ENCODE data around the gene GALNT14.
A peak's percentile ranks its signal among the peaks of the same experiment; 100 is the strongest.

Gene GALNT14

GRCh38 chr2:30897539-30897938 is 240.7 kb downstream of the GALNT14 start:
- Histone ChIP-seq H3K36me3 (ENCODE audit: insufficient read depth, low read length) (no peaks in the 10 kb centered on the region), H3K79me2 (ENCODE audit: insufficient read depth, low read length) (no peaks in the 10 kb centered on the region), H3K9me2 (replicated peaks; ENCODE audit: low read depth, low read length) (no peaks in the 10 kb centered on the region), H3K4me1 (ENCODE audit: insufficient read depth, low read length, poor library complexity, severe bottlenecking) (no peaks in the 10 kb centered on the region), H3K4me2 (ENCODE audit: low read depth, low read length, poor library complexity, severe bottlenecking) (no peak overlapping the region), H2AFZ (ENCODE audit: low read length) (no peak overlapping the region), H3K27me3 (ENCODE audit: insufficient read depth, low read length, poor library complexity, severe bottlenecking) (no peaks in the 10 kb centered on the region), H3K9ac (ENCODE audit: low read depth, low read length, poor library complexity, severe bottlenecking) (no peak overlapping the region), H3K9me3 (ENCODE audit: insufficient read depth, low read depth, low read length) (no peaks in the 10 kb centered on the region), H4K20me1 (ENCODE audit: insufficient read depth, low read length, poor library complexity, severe bottlenecking) (no peaks in the 10 kb centered on the region), H3K4me3 (ENCODE audit: low read length, poor library complexity, severe bottlenecking) (no peak overlapping the region), H3F3A (ENCODE audit: low read depth) (no peaks in the 10 kb centered on the region)
- TF ChIP-seq EZH2phosphoT487 (IDR thresholded peaks at IDR 0.05; ENCODE audit: borderline replicate concordance) = no peak
- TF ChIP-seq CTCF (conservative IDR thresholded peaks at IDR 0.05; ENCODE audit: low read length) = no peak

GRCh38 chr2:30894498-30895119 is 243.6 kb downstream of the GALNT14 start:
- TF ChIP-seq EZH2phosphoT487 (IDR thresholded peaks at IDR 0.05; ENCODE audit: borderline replicate concordance) = no peak
- no peak for TF ChIP-seq CTCF (conservative IDR thresholded peaks at IDR 0.05; ENCODE audit: low read length)
- no peaks in the 10 kb centered on the region for H3K9me3 ChIP-seq (ENCODE audit: insufficient read depth, low read depth, low read length)
- H3K27me3 ChIP-seq (ENCODE audit: insufficient read depth, low read length, poor library complexity, severe bottlenecking) = no peaks in the 10 kb centered on the region
- H3K4me1 ChIP-seq (ENCODE audit: insufficient read depth, low read length, poor library complexity, severe bottlenecking) = no peaks in the 10 kb centered on the region
- no peak overlapping the region for H3K4me3 ChIP-seq (ENCODE audit: low read length, poor library complexity, severe bottlenecking)
- H4K20me1 ChIP-seq (ENCODE audit: insufficient read depth, low read length, poor library complexity, severe bottlenecking) = no peaks in the 10 kb centered on the region
- no peaks in the 10 kb centered on the region for H3K79me2 ChIP-seq (ENCODE audit: insufficient read depth, low read length)
- H3K4me2 ChIP-seq (ENCODE audit: low read depth, low read length, poor library complexity, severe bottlenecking) = no peak overlapping the region
- H3K9ac ChIP-seq (ENCODE audit: low read depth, low read length, poor library complexity, severe bottlenecking) = no peak overlapping the region
- peak overlapping the region; percentile 34; the same call in 1 of the 2 replicates for H2AFZ ChIP-seq (ENCODE audit: low read length)
- no peaks in the 10 kb centered on the region for H3F3A ChIP-seq (ENCODE audit: low read depth)
- no peaks in the 10 kb centered on the region for H3K9me2 ChIP-seq (replicated peaks; ENCODE audit: low read depth, low read length)
- H3K36me3 ChIP-seq (ENCODE audit: insufficient read depth, low read length) = no peaks in the 10 kb centered on the region

GRCh38 chr2:30888852-30889409 is 249.3 kb downstream of the GALNT14 start:
- H3F3A ChIP-seq (ENCODE audit: low read depth) = no peaks in the 10 kb centered on the region

More at GRCh38 chr2:30888852-30889409, 249.3 kb downstream of the GALNT14 start:
- no peak overlapping the region for H3K9ac ChIP-seq (ENCODE audit: low read depth, low read length, poor library complexity, severe bottlenecking)
- no peaks in the 10 kb centered on the region for H3K27me3 ChIP-seq (ENCODE audit: insufficient read depth, low read length, poor library complexity, severe bottlenecking)
- no peaks in the 10 kb centered on the region for H4K20me1 ChIP-seq (ENCODE audit: insufficient read depth, low read length, poor library complexity, severe bottlenecking)
- H3K4me2 ChIP-seq (ENCODE audit: low read depth, low read length, poor library complexity, severe bottlenecking) = no peak overlapping the region
- no peaks in the 10 kb centered on the region for H3K9me3 ChIP-seq (ENCODE audit: insufficient read depth, low read depth, low read length)
- H3K4me1 ChIP-seq (ENCODE audit: insufficient read depth, low read length, poor library complexity, severe bottlenecking) = no peaks in the 10 kb centered on the region
- no peaks in the 10 kb centered on the region for H3K79me2 ChIP-seq (ENCODE audit: insufficient read depth, low read length)
- H3K9me2 ChIP-seq (replicated peaks; ENCODE audit: low read depth, low read length) = no peaks in the 10 kb centered on the region
- TF ChIP-seq EZH2phosphoT487 (IDR thresholded peaks at IDR 0.05; ENCODE audit: borderline replicate concordance) = no peak
- no peak for TF ChIP-seq CTCF (conservative IDR thresholded peaks at IDR 0.05; ENCODE audit: low read length)
- H2AFZ ChIP-seq (ENCODE audit: low read length) = no peak overlapping the region
- H3K36me3 ChIP-seq (ENCODE audit: insufficient read depth, low read length) = no peaks in the 10 kb centered on the region
- H3K4me3 ChIP-seq (ENCODE audit: low read length, poor library complexity, severe bottlenecking) = no peak overlapping the region
